Thyroid gland (tissue), 4 donors: ENCODE measurements around the gene KIAA1755.

Experiments used
- CTCF ChIP-seq, 6 experiments: fragments of 200-600 bp in 3 of 6; fragments of 450-650 bp in 3 of 6; sonication (generic) in 3 of 6; IDR thresholded peaks; one replicate each; pipeline ENCODE4 v1.5.1; 2016 to 2019; ENCODE audit warnings: antibody characterized with exemption in 6 of 6, mild to moderate bottlenecking in 2 of 6, inconsistent platforms in 1 of 6, moderate library complexity in 1 of 6
- POLR2A ChIP-seq, 2 donors: fragments of 450-650 bp; IDR thresholded peaks; one replicate each; pipeline ENCODE4 v1.6.1; 2017; ENCODE audit warnings: antibody characterized with exemption in 2 of 2, mild to moderate bottlenecking in 2 of 2, moderate library complexity in 1 of 2

DNA sequence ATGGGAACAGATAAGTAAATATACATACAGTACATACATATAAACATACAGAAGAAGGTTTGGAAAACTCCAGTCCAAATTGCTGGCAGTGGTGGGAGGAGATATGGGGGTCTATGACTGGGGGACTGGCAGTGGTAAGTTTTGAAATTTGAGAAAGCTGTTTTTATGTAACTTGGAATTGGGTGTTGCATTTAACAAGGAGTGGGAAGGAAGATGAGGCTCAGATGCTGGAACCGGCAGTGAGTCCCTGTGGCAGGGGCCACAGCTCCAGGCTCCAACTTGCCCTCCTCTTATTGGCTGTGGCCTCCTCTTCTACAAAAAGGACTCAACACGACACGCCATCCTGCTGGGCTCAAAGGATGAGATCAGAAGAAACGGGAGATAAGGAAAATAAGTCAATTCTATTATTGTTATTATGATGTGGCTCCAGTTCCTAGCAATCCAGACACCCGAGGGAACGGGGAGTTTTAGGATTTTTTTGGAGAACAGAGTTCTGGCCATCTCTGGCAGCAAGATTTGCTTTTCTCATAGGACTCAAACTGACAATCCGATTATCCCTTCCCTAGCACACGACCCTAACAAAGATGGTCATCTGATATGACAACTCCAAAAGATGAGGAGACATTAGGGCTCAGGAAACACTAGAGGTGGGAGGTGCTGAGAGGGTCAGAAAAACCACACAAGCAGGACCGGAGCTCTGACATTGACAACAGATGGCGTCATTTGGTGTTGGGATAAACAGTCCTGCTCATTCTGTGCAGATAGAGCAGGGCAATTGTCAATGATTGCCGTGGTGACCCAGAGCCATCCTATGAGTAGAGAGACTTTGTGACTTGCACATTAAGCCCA, 89.5 kb downstream of the KIAA1755 start:
- TF ChIP-seq CTCF (IDR thresholded peaks at IDR 0.05) (no peak), POLR2A (IDR thresholded peaks at IDR 0.05) (no peak)
